ENCODE data around the gene KCTD2. TPM values are rescaled to one million over a fixed set of nuclear protein-coding genes. Genes with fewer than 3 reads are reported as not detected.
"Not testable (repeated sequence)": the region's sequence is repeated elsewhere in the genome, so short reads cannot be mapped to it uniquely, and the experiment has no call there.

KCTD2 gene
- total RNA-seq, 5 donors from 2014 or later (not counting 1 experiment from before 2014, with no cell fraction given): 22.0 to 32.8 (median 29.0) TPM

- Histone ChIP-seq H3K9me3 (no peaks in the 10 kb centered on the region), H3K4me3 (ENCODE audit: control insufficient read depth in 1 of 2, extremely low read depth in 1 of 2, low read length in 1 of 2) (no peak overlapping the region), H3K27me3 (replicated peaks in 1 of 2; ENCODE audit: control insufficient read depth in 2 of 2, extremely low read depth in 1 of 2, insufficient read depth in 2 of 2, low read length in 1 of 2) (peaks cover 0 to 13% of the 10 kb centered on the region in 2 experiments), H3K4me1 (ENCODE audit: control insufficient read depth in 1 of 2, extremely low read depth in 1 of 2, insufficient read depth in 2 of 2, low read length in 2 of 2) (no peaks in the 10 kb centered on the region), H3K27ac (ENCODE audit: low read length) (no peak overlapping the region), H3K36me3 (ENCODE audit: control insufficient read depth in 2 of 2, extremely low read depth in 1 of 2, insufficient read depth in 1 of 2, low read length in 1 of 2) (peaks cover 0 to 2% of the 10 kb centered on the region in 2 donors)
- H3K27me3 Mint-ChIP-seq: peaks cover 0 to 3% of the 10 kb centered on the region in 2 donors
- H3K4me3 Mint-ChIP-seq: no peak overlapping the region
- POLR2A ChIA-PET: no interaction called here
- H3K36me3 Mint-ChIP-seq: no peaks in the 10 kb centered on the region
- DNase-seq (no peak), ATAC-seq (replicated peaks in 1 of 4) (no peak)
- WGBS (ENCODE audit: insufficient coverage): 92% methylated on average over 15 of the region's 19 CpGs
- peaks cover 0 to 5% (median 0%) of the 10 kb centered on the region in 3 donors for H3K4me1 Mint-ChIP-seq
- CTCF ChIA-PET: no interaction called here
- H3K27ac Mint-ChIP-seq: no peak overlapping the region
- no peaks in the 10 kb centered on the region for H3K9me3 Mint-ChIP-seq
These were observed 43.1 kb upstream of the KCTD2 start for GRCh38 chr17:75003957-75004355.

- H3K4me3 ChIP-seq (ENCODE audit: control insufficient read depth in 1 of 2, extremely low read depth in 1 of 2, low read length in 1 of 2): no peak overlapping the region
- Mint-ChIP-seq H3K27ac (no peak overlapping the region), H3K4me3 (no peak overlapping the region), H3K36me3 (no peaks in the 10 kb centered on the region), H3K4me1 (peaks cover 0 to 5% (median 0%) of the 10 kb centered on the region in 3 donors), H3K9me3 (no peaks in the 10 kb centered on the region), H3K27me3 (peaks cover 0 to 3% of the 10 kb centered on the region in 2 donors)
- H3K9me3 ChIP-seq: no peaks in the 10 kb centered on the region
- H3K4me1 ChIP-seq (ENCODE audit: control insufficient read depth in 1 of 2, extremely low read depth in 1 of 2, insufficient read depth in 2 of 2, low read length in 2 of 2): no peaks in the 10 kb centered on the region
- H3K36me3 ChIP-seq (ENCODE audit: control insufficient read depth in 2 of 2, extremely low read depth in 1 of 2, insufficient read depth in 1 of 2, low read length in 1 of 2): peaks cover 0 to 2% of the 10 kb centered on the region in 2 donors
- no peak for DNase-seq
- 100% methylated on average over 1 of the region's 3 CpGs for WGBS (ENCODE audit: insufficient coverage)
- H3K27me3 ChIP-seq (replicated peaks in 1 of 2; ENCODE audit: control insufficient read depth in 2 of 2, extremely low read depth in 1 of 2, insufficient read depth in 2 of 2, low read length in 1 of 2): peaks cover 0 to 13% of the 10 kb centered on the region in 2 experiments
- ChIA-PET CTCF (interaction anchor here in 1 of 2 donors (0.6 kb wide), 1 partner anchor 64 kb away, joined by 3 read pairs; no protein-coding TSS in a partner anchor), POLR2A (no interaction called here)
- ATAC-seq (replicated peaks in 1 of 4): no peak
- no peak overlapping the region for H3K27ac ChIP-seq (ENCODE audit: low read length)
These were observed 42.7 kb upstream of the KCTD2 start for GRCh38 chr17:75004371-75004770.

GRCh38 chr17:75005291-75005690 lies 41.7 kb upstream of the KCTD2 start:
- DNase-seq (no peak), ATAC-seq (replicated peaks in 1 of 4) (no peak)
- no peaks in the 10 kb centered on the region for H3K4me1 ChIP-seq (ENCODE audit: control insufficient read depth in 1 of 2, extremely low read depth in 1 of 2, insufficient read depth in 2 of 2, low read length in 2 of 2)
- Mint-ChIP-seq H3K27ac (no peak overlapping the region), H3K9me3 (no peaks in the 10 kb centered on the region), H3K36me3 (no peaks in the 10 kb centered on the region), H3K27me3 (peaks cover 0 to 3% of the 10 kb centered on the region in 2 donors), H3K4me1 (peaks cover 0 to 5% (median 0%) of the 10 kb centered on the region in 3 donors), H3K4me3 (no peak overlapping the region)
- ChIA-PET CTCF (interaction anchor here in 1 of 2 donors (0.6 to 0.8 kb wide), 2 partner anchors 41 to 44 kb away, joined by 3 to 5 read pairs; no protein-coding TSS in a partner anchor), POLR2A (interaction anchor here in 1 of 2 donors (0.8 kb wide), 1 partner anchor 8 kb away, joined by 3 read pairs; no protein-coding TSS in a partner anchor)
- peaks cover 0 to 2% of the 10 kb centered on the region in 2 donors for H3K36me3 ChIP-seq (ENCODE audit: control insufficient read depth in 2 of 2, extremely low read depth in 1 of 2, insufficient read depth in 1 of 2, low read length in 1 of 2)
- WGBS (ENCODE audit: insufficient coverage): 95% methylated on average over 6 of the region's 8 CpGs
- H3K27ac ChIP-seq (ENCODE audit: low read length): no peak overlapping the region
- H3K27me3 ChIP-seq (replicated peaks in 1 of 2; ENCODE audit: control insufficient read depth in 2 of 2, extremely low read depth in 1 of 2, insufficient read depth in 2 of 2, low read length in 1 of 2): peaks cover 0 to 13% of the 10 kb centered on the region in 2 experiments
- H3K4me3 ChIP-seq (ENCODE audit: control insufficient read depth in 1 of 2, extremely low read depth in 1 of 2, low read length in 1 of 2): no peak overlapping the region
- H3K9me3 ChIP-seq: no peaks in the 10 kb centered on the region

- H3K4me3 ChIP-seq (ENCODE audit: control insufficient read depth in 1 of 2, extremely low read depth in 1 of 2, low read length in 1 of 2); H3K4me3 Mint-ChIP-seq; ATAC-seq (replicated peaks in 1 of 4); H3K4me1 ChIP-seq (ENCODE audit: control insufficient read depth in 1 of 2, extremely low read depth in 1 of 2, insufficient read depth in 2 of 2, low read length in 2 of 2); H3K27ac ChIP-seq (ENCODE audit: low read length); POLR2A ChIA-PET; H3K9me3 ChIP-seq; H3K27me3 Mint-ChIP-seq; H3K9me3 Mint-ChIP-seq; H3K36me3 ChIP-seq (ENCODE audit: control insufficient read depth in 2 of 2, extremely low read depth in 1 of 2, insufficient read depth in 1 of 2, low read length in 1 of 2); H3K36me3 Mint-ChIP-seq; H3K27ac Mint-ChIP-seq; DNase-seq; H3K4me1 Mint-ChIP-seq: not testable (repeated sequence)
- peaks cover 0 to 12% of the 10 kb centered on the region in 2 experiments for H3K27me3 ChIP-seq (replicated peaks in 1 of 2; ENCODE audit: control insufficient read depth in 2 of 2, extremely low read depth in 1 of 2, insufficient read depth in 2 of 2, low read length in 1 of 2)
- 100% methylated on average over 1 of the region's 6 CpGs for WGBS (ENCODE audit: insufficient coverage)
- CTCF ChIA-PET: interaction anchor here in 1 of 2 donors (0.6 to 0.8 kb wide), 3 partner anchors 42 to 333 kb away, joined by 3 to 5 read pairs (median 3); no protein-coding TSS in a partner anchor
These were observed 40.9 kb upstream of the KCTD2 start for GRCh38 chr17:75006084-75006483.

- Histone ChIP-seq H3K27ac (ENCODE audit: low read length) (no peak overlapping the region), H3K4me1 (ENCODE audit: control insufficient read depth in 1 of 2, extremely low read depth in 1 of 2, insufficient read depth in 2 of 2, low read length in 2 of 2) (no peaks in the 10 kb centered on the region), H3K27me3 (replicated peaks in 1 of 2; ENCODE audit: control insufficient read depth in 2 of 2, extremely low read depth in 1 of 2, insufficient read depth in 2 of 2, low read length in 1 of 2) (peaks cover 0 to 9% of the 10 kb centered on the region in 2 experiments), H3K36me3 (ENCODE audit: control insufficient read depth in 2 of 2, extremely low read depth in 1 of 2, insufficient read depth in 1 of 2, low read length in 1 of 2) (peaks cover 0 to 2% of the 10 kb centered on the region in 2 donors), H3K4me3 (ENCODE audit: control insufficient read depth in 1 of 2, extremely low read depth in 1 of 2, low read length in 1 of 2) (no peak overlapping the region), H3K9me3 (no peaks in the 10 kb centered on the region)
- WGBS (ENCODE audit: insufficient coverage): 84% methylated on average over 5 of the region's 5 CpGs
- H3K4me1 Mint-ChIP-seq: peaks cover 4 to 8% (median 5%) of the 10 kb centered on the region in 3 donors
- ATAC-seq (replicated peaks in 1 of 4): no peak
- no peak overlapping the region for H3K4me3 Mint-ChIP-seq
- ChIA-PET POLR2A (interaction anchor here in 1 of 2 donors (0.7 kb wide), 1 partner anchor 27 kb away, joined by 4 read pairs; no protein-coding TSS in a partner anchor), CTCF (interaction anchor here in 1 of 2 donors (0.7 kb wide), 1 partner anchor 333 kb away, joined by 3 read pairs; no protein-coding TSS in a partner anchor)
- no peaks in the 10 kb centered on the region for H3K9me3 Mint-ChIP-seq
- H3K27ac Mint-ChIP-seq: no peak overlapping the region
- no peak for DNase-seq
- peaks cover 0 to 3% of the 10 kb centered on the region in 2 donors for H3K27me3 Mint-ChIP-seq
- H3K36me3 Mint-ChIP-seq: no peaks in the 10 kb centered on the region
These were observed 40.4 kb upstream of the KCTD2 start for GRCh38 chr17:75006653-75007052.

- no peak overlapping the region for H3K27ac Mint-ChIP-seq
- Histone ChIP-seq H3K27ac (ENCODE audit: low read length) (no peak overlapping the region), H3K36me3 (ENCODE audit: control insufficient read depth in 2 of 2, extremely low read depth in 1 of 2, insufficient read depth in 1 of 2, low read length in 1 of 2) (peaks cover 0 to 2% of the 10 kb centered on the region in 2 donors), H3K27me3 (replicated peaks in 1 of 2; ENCODE audit: control insufficient read depth in 2 of 2, extremely low read depth in 1 of 2, insufficient read depth in 2 of 2, low read length in 1 of 2) (peaks cover 0 to 9% of the 10 kb centered on the region in 2 experiments), H3K9me3 (no peaks in the 10 kb centered on the region), H3K4me3 (ENCODE audit: control insufficient read depth in 1 of 2, extremely low read depth in 1 of 2, low read length in 1 of 2) (no peak overlapping the region), H3K4me1 (ENCODE audit: control insufficient read depth in 1 of 2, extremely low read depth in 1 of 2, insufficient read depth in 2 of 2, low read length in 2 of 2) (peaks cover under 1 to 12% of the 10 kb centered on the region in 2 experiments)
- no peaks in the 10 kb centered on the region for H3K9me3 Mint-ChIP-seq
- WGBS (ENCODE audit: insufficient coverage): 60% methylated on average over 1 of the region's 6 CpGs
- POLR2A ChIA-PET: no interaction called here
- H3K4me1 Mint-ChIP-seq: peaks cover 12 to 19% (median 17%) of the 10 kb centered on the region in 3 donors
- CTCF ChIA-PET: interaction anchor here in 1 of 2 donors (0.6 to 0.7 kb wide), 3 partner anchors 380 to 625 kb away, joined by 3 to 4 read pairs (median 3); partner anchors contain the start of gene SMIM5
- DNase-seq: no peak
- no peak for ATAC-seq (replicated peaks in 1 of 4)
- peaks cover 0 to 3% of the 10 kb centered on the region in 2 donors for H3K27me3 Mint-ChIP-seq
- H3K36me3 Mint-ChIP-seq: no peaks in the 10 kb centered on the region
- no peak overlapping the region for H3K4me3 Mint-ChIP-seq
These were observed 38.7 kb upstream of the KCTD2 start for GRCh38 chr17:75008373-75008772.
